Activated B cell treated with CpG ODN at 0.5 μM for 24 hours (primary cell): ENCODE measurements around the gene XPNPEP2. TPM values are rescaled to one million over a fixed set of nuclear protein-coding genes. Genes with fewer than 3 reads are reported as not detected.

Source experiments
- ATAC-seq: fragments of 200-7000 bp; cut with Tn5 transposase; one replicate; pipeline ENCODE4 v1.10.0; 2021; ENCODE audit warnings: low read depth, mild to moderate bottlenecking, moderate library complexity
- CTCF ChIA-PET: fragments of 350-600 bp; sonication (Branson Sonifier 250); formaldehyde crosslinking; loops from one replicate; lab custom pipeline; 2021; ENCODE audit warnings: antibody characterized with exemption; lab: Charles Lee
- POLR2A ChIA-PET: fragments of 350-600 bp; sonication (Branson Sonifier 250); formaldehyde crosslinking; loops from one replicate; lab custom pipeline; 2021; ENCODE audit warnings: antibody characterized with exemption; lab: Charles Lee
- DNase-seq: peaks from one replicate; pipeline ENCODE4 v3.0.0; 2022
- H3K27ac Mint-ChIP-seq: one replicate; pipeline ENCODE4 v1.8.0; 2020; ENCODE audit warnings: mixed read lengths
- H3K27me3 Mint-ChIP-seq: one replicate; pipeline ENCODE4 v1.8.0; 2021; ENCODE audit warnings: mixed read lengths
- H3K36me3 Mint-ChIP-seq: one replicate; pipeline ENCODE4 v1.8.0; 2021; ENCODE audit warnings: low read depth, mixed read lengths
- H3K4me1 Mint-ChIP-seq: one replicate; pipeline ENCODE4 v1.8.0; 2021; ENCODE audit warnings: mixed read lengths
- H3K4me3 Mint-ChIP-seq: one replicate; pipeline ENCODE4 v1.8.0; 2020; ENCODE audit warnings: mild to moderate bottlenecking, mixed read lengths
- H3K9me3 Mint-ChIP-seq: one replicate; pipeline ENCODE4 v1.8.0; 2020; ENCODE audit warnings: mixed read lengths
- intact Hi-C: fragments of 100-400 bp; cut with micrococcal nuclease; formaldehyde crosslinking; loops from one replicate; pipeline ENCODE4 v1.15.1; 2024
- total RNA-seq: library from RNA; stranded (reverse); gene quantifications from 2 replicates; pipeline ENCODE4 v1.2.3, GENCODE V29; 2022
- TF ChIP-seq, protein P1 (sequence below): fragments of 200-600 bp; IDR thresholded peaks from one replicate; pipeline ENCODE4 v1.8.0; 2022; ENCODE audit warnings: antibody characterized with exemption, mild to moderate bottlenecking

XPNPEP2 gene
- total RNA-seq, 1 donor from 2014 or later, result 0.07 TPM

DNA sequence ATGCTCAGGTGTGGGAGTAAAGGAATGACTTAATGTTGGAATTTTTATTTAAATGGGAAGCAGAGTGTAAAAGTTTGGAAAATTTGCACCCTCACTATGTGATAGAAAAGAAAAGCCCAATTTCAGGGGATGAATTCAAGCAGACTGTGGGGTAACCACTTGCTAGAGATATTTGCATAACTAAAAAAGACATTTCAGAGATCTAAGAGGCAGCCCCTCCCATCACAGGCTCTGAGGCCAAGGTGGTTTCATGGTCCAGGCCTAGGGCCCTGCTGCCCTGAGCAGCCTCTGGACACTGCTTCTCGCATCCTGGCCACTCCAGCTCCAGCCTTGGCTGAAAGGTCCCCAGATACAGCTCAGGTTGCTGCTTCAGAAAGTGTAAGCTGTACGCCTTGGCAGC lies 5.9 kb upstream of the XPNPEP2 start:
- ATAC-seq, result no peak
- Mint-ChIP-seq H3K4me3 (no peak overlapping the region), H3K36me3 (no peaks in the 10 kb centered on the region), H3K9me3 (no peaks in the 10 kb centered on the region), H3K27ac (no peak overlapping the region), H3K4me1 (peaks cover 40% of the 10 kb centered on the region), H3K27me3 (no peaks in the 10 kb centered on the region)
- TF ChIP-seq, protein P1, sequence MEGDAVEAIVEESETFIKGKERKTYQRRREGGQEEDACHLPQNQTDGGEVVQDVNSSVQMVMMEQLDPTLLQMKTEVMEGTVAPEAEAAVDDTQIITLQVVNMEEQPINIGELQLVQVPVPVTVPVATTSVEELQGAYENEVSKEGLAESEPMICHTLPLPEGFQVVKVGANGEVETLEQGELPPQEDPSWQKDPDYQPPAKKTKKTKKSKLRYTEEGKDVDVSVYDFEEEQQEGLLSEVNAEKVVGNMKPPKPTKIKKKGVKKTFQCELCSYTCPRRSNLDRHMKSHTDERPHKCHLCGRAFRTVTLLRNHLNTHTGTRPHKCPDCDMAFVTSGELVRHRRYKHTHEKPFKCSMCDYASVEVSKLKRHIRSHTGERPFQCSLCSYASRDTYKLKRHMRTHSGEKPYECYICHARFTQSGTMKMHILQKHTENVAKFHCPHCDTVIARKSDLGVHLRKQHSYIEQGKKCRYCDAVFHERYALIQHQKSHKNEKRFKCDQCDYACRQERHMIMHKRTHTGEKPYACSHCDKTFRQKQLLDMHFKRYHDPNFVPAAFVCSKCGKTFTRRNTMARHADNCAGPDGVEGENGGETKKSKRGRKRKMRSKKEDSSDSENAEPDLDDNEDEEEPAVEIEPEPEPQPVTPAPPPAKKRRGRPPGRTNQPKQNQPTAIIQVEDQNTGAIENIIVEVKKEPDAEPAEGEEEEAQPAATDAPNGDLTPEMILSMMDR, result no peak
- DNase-seq, result no peak
- intact Hi-C loops, result no loop called here
- ChIA-PET CTCF (no interaction called here), POLR2A (no interaction called here)

DNA sequence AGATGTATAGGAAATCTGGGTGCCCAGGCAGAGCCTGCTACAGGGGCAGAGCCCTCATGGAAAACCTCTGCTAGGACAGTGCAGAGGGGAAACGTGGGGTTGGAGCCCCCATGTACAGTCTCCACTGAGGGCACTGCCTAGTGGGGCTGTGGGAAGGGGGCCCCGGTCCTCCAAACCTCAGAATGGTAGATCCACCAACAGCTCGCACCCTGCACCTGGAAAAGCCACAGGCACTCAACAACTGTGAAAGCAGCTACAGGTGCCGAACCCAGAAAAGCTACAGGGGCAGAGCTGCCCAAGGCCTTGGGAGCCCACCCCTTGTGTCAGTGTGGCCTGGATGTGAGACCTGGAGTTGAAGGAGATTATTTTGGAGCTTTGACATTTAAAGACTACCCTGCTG lies 5.4 kb upstream of the XPNPEP2 start:
- TF ChIP-seq, protein P1, result no peak
- ChIA-PET POLR2A (no interaction called here), CTCF (interaction anchor here (0.7 kb wide), 1 partner anchor 38 kb away, joined by 3 read pairs; no protein-coding TSS in a partner anchor)
- peaks cover 44% of the 10 kb centered on the region for H3K4me1 Mint-ChIP-seq
- no peaks in the 10 kb centered on the region for H3K36me3 Mint-ChIP-seq
- H3K4me3 Mint-ChIP-seq, result no peak overlapping the region
- H3K27me3 Mint-ChIP-seq, result no peaks in the 10 kb centered on the region
- no peak for DNase-seq
- no peak for ATAC-seq
- intact Hi-C loops, result no loop called here
- no peak overlapping the region for H3K27ac Mint-ChIP-seq
- no peaks in the 10 kb centered on the region for H3K9me3 Mint-ChIP-seq

DNA sequence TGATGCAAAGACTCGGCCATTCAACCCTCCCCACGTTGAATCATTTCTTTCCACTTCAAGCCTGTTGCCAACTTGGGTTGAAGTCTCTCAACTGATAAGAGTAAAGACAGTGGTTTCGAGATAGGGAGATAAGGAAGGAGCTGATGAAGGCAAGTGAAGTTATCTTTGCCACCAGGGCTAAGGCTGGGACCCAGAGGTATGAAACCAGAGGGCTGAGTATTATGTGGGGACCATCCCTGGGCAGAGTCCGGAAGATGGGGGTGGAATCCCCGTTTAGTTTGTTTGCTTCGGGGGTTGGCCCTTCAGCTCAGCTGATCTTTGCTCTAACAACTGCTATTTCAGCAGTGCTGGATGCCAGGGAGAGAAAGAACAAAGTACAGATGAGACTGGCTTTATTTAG lies 2.3 kb upstream of the XPNPEP2 start:
- DNase-seq, result no peak
- intact Hi-C loops, result no loop called here
- Mint-ChIP-seq H3K36me3 (no peaks in the 10 kb centered on the region), H3K9me3 (no peaks in the 10 kb centered on the region), H3K27ac (no peak overlapping the region), H3K4me3 (no peak overlapping the region), H3K27me3 (no peaks in the 10 kb centered on the region), H3K4me1 (peaks cover 41% of the 10 kb centered on the region)
- ChIA-PET CTCF (interaction anchor here (1.2 to 1.7 kb wide), 2 partner anchors 10 to 86 kb away, joined by 4 to 5 read pairs; no protein-coding TSS in a partner anchor), POLR2A (interaction anchor here (0.8 to 1.4 kb wide), 2 partner anchors 23 to 36 kb away, joined by 3 to 4 read pairs; no protein-coding TSS in a partner anchor)
- TF ChIP-seq, protein P1, result no peak
- ATAC-seq, result no peak

DNA sequence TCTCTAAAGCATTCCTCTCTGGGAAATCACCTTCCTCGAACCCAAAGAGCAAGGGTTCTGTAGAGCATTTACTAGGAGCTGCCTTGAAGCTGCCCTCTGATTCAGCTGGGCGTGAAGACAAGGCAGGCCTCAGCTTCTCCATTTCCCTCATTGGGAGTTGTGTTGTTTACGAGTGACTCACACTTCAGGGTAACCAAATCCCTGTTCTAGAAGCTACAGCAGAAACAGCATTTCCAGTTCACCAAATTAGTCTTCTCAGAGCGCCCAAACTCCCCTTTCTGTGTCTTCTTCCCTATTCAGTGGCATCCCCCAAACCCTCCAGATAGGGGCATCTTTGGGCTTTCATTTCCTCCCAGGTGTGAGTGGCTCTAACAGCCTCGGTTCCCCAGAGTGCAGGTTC lies 863 bp upstream of the XPNPEP2 start:
- ChIA-PET CTCF (interaction anchor here (0.7 to 1.5 kb wide), 7 partner anchors 35 to 85 kb away, joined by 3 to 5 read pairs (median 3); partner anchors contain the start of gene SASH3), POLR2A (interaction anchor here (0.8 to 2.6 kb wide), 6 partner anchors 18 to 60 kb away, joined by 3 to 48 read pairs (median 4); partner anchors contain the start of gene SASH3)
- H3K4me1 Mint-ChIP-seq, result peaks cover 36% of the 10 kb centered on the region
- no peaks in the 10 kb centered on the region for H3K36me3 Mint-ChIP-seq
- H3K27ac Mint-ChIP-seq, result peak overlapping the region; percentile 63
- H3K9me3 Mint-ChIP-seq, result no peaks in the 10 kb centered on the region
- intact Hi-C loops, result loop anchor here (1.0 to 2.0 kb wide), 4 partner anchors 17 to 85 kb away; no protein-coding TSS in a partner anchor
- TF ChIP-seq, protein P1, result no peak
- H3K4me3 Mint-ChIP-seq, result no peak overlapping the region
- no peak for DNase-seq
- peak; percentile 79 for ATAC-seq
- no peaks in the 10 kb centered on the region for H3K27me3 Mint-ChIP-seq

DNA sequence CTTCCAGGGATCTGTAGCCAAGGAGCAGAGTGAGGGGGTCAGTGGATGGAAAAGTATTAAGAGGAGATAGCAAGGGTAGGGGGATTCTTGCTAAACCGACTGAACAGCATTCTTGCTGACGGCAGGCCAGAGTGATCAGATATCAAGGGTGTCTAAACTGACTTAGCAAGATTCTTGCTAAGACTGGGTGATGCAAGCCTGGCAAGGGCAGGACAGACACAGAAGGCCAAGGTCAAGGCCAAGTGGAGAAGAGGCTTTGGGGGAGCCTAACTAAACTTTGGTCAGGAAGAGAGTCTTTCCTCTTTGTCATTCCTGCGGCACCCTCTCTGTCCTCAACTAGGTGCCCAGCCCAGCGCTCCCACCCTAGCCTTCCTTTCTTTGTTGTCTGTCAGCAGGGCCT lies 799 bp downstream of the XPNPEP2 start:
- TF ChIP-seq, protein P1, result no peak
- Mint-ChIP-seq H3K36me3 (no peaks in the 10 kb centered on the region), H3K9me3 (no peaks in the 10 kb centered on the region), H3K27ac (peak overlapping the region; percentile 56), H3K27me3 (no peaks in the 10 kb centered on the region), H3K4me3 (no peak overlapping the region), H3K4me1 (peaks cover 34% of the 10 kb centered on the region)
- CTCF ChIA-PET, result interaction anchor here (0.9 kb wide), 1 partner anchor 321 kb away, joined by 3 read pairs; no protein-coding TSS in a partner anchor
- ATAC-seq (no peak), DNase-seq (no peak)
- intact Hi-C loops, result loop anchor here (2.0 kb wide), 3 partner anchors 15 to 41 kb away; no protein-coding TSS in a partner anchor
- POLR2A ChIA-PET, result interaction anchor here (2.6 kb wide), 1 partner anchor 41 kb away, joined by 48 read pairs; the partner anchor contains the start of gene SASH3
